ENCODE measurements around the gene CSNK1G1. TPM values are rescaled to one million over a fixed set of nuclear protein-coding genes. Genes with fewer than 3 reads are reported as not detected.

Gene CSNK1G1
- total and polyA plus RNA-seq, 2 of the 8 experiments (the other 6 are each of a cell fraction or from before 2014, with no cell fraction given): 6.0 to 12.9 TPM

DNA sequence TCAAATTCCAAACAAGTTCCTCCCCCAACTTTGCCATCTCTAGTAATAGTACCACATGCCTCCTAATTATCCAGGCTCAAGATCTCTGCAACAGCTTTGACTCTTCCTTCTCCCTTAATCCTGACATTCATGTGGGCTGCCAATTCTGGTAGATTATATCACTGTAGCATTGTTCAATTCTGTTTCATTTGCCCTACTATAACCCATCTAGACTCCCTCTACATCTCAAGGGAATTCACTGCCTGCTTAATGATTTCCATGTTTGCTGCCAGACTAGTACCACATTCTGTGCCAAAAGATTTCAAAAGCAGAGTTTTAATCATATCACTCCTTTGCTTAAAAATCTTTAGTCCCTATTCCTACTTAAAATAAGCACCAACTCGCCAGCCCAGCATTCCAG is 158.5 kb downstream of the CSNK1G1 start:
- Histone ChIP-seq H4K91ac (replicated peaks; ENCODE audit: insufficient read length, low read length) (no peak overlapping the region), H3K4me1 (replicated peaks in 1 of 4; ENCODE audit: control insufficient read depth in 3 of 4, insufficient read depth in 4 of 4, low read length in 3 of 4) (no peaks in the 10 kb centered on the region), H3K79me1 (ENCODE audit: low read depth, low read length) (no peaks in the 10 kb centered on the region), H3K4ac (replicated peaks; ENCODE audit: insufficient read length, low read depth, low read length) (no peak overlapping the region), H4K5ac (ENCODE audit: insufficient read length, low read depth, low read length) (no peak overlapping the region), H3K9me3 (ENCODE audit: insufficient read depth in 2 of 2, low read depth in 1 of 2, low read length in 1 of 2) (no peaks in the 10 kb centered on the region), H3K9ac (replicated peaks in 1 of 4; ENCODE audit: extremely low read depth in 1 of 4, low read depth in 3 of 4, low read length in 3 of 4) (no peak overlapping the region), H2AK5ac (ENCODE audit: low read depth, low read length) (no peak overlapping the region), H3K79me2 (ENCODE audit: control insufficient read depth in 1 of 2, insufficient read depth in 2 of 2, low read length in 2 of 2) (no peaks in the 10 kb centered on the region), H2AFZ (ENCODE audit: low read length) (no peak overlapping the region), H4K20me1 (replicated peaks in 1 of 2; ENCODE audit: control insufficient read depth in 1 of 2, insufficient read depth in 2 of 2, low read length in 2 of 2) (no peaks in the 10 kb centered on the region), H3K14ac (ENCODE audit: insufficient read length) (no peak overlapping the region), H3K27ac (ENCODE audit: low read depth, low read length) (no peak overlapping the region), H3K23ac (ENCODE audit: insufficient read length) (no peak overlapping the region), H3K18ac (ENCODE audit: extremely low read depth, low read length) (no peak overlapping the region), H2BK120ac (replicated peaks; ENCODE audit: low read depth, low read length) (no peak overlapping the region), H3K4me2 (ENCODE audit: insufficient read depth in 1 of 2, low read depth in 2 of 2, low read length in 2 of 2) (no peak overlapping the region), H2BK20ac (ENCODE audit: low read length) (no peak overlapping the region), H3K23me2 (ENCODE audit: low read depth, low read length) (no peaks in the 10 kb centered on the region), H2BK12ac (ENCODE audit: low read depth, low read length) (no peak overlapping the region), H2BK15ac (ENCODE audit: low read length) (no peak overlapping the region), H3K4me3 (ENCODE audit: extremely low read depth in 1 of 4, insufficient read depth in 2 of 4, low read depth in 3 of 4, low read length in 4 of 4) (no peak overlapping the region), H4K8ac (ENCODE audit: extremely low read depth, insufficient read depth, low read length) (no peak overlapping the region), H3K36me3 (ENCODE audit: control insufficient read depth in 2 of 4, insufficient read depth in 4 of 4, low read length in 3 of 4) (peaks cover 0 to 7% (median 0%) of the 10 kb centered on the region in 4 experiments; a peak in 4 of 8 replicates), H3K56ac (replicated peaks; ENCODE audit: insufficient read length, low read depth, low read length) (no peak overlapping the region), H2BK5ac (ENCODE audit: low read depth, low read length) (no peak overlapping the region), H3K27me3 (replicated peaks in 1 of 4; ENCODE audit: control insufficient read depth in 3 of 4, extremely low read depth in 1 of 4, insufficient read depth in 3 of 4, low read length in 3 of 4) (no peaks in the 10 kb centered on the region)
- no peak for FAIRE-seq
- no peak for TF ChIP-seq PHF8 (conservative IDR thresholded peaks at IDR 0.05; ENCODE audit: low read depth, low read length)
- no peak for TF ChIP-seq SIX5 (IDR thresholded peaks at IDR 0.05; ENCODE audit: low read depth, low read length)
- POLR2A ChIA-PET (ENCODE audit: partially characterized antibody): no interaction called here
- no peak for DNase-seq (ENCODE audit: low read depth in 1 of 2, low spot score in 2 of 2)
- 85% methylated on average over 1 of the region's 1 CpG; no CpG with 5 or more reads in 1 of the 2 experiments for WGBS, 2 experiments (ENCODE audit: extremely low coverage in 1 of 2, insufficient coverage in 1 of 2, insufficient read length in 1 of 2, insufficient replicate concordance in 2 of 2, low coverage in 1 of 2, low lambda C conversion rate in 2 of 2, missing lambda C conversion rate in 1 of 2)
- CTCF ChIA-PET (ENCODE audit: partially characterized antibody): interaction anchor here (0.8 to 1.4 kb wide), 4 partner anchors 9 to 470 kb away, joined by 3 to 5 read pairs (median 3); no protein-coding TSS in a partner anchor
